Naive thymus-derived CD4-positive, alpha-beta T cell (primary cell): ENCODE data around the gene PRSS8. TPM values are rescaled to one million over a fixed set of nuclear protein-coding genes. Genes with fewer than 3 reads are reported as not detected.

Experiments
- ATAC-seq: fragments of 150-1000 bp; cut with Tn5 transposase; 2 replicates; pipeline ENCODE4 v1.10.0; 2021; ENCODE audit warnings: mild to moderate bottlenecking, moderate library complexity
- CTCF ChIA-PET: fragments of 350-600 bp; sonication (Branson Sonifier 250); formaldehyde crosslinking; loops from one replicate; lab custom pipeline; 2021; ENCODE audit warnings: antibody characterized with exemption; lab: Charles Lee
- POLR2A ChIA-PET: fragments of 350-600 bp; sonication (Branson Sonifier 250); formaldehyde crosslinking; loops from one replicate; lab custom pipeline; 2021; ENCODE audit warnings: antibody characterized with exemption, inconsistent platforms; lab: Charles Lee
- DNase-seq, 9 donors: peaks; one replicate each; pipeline versions ENCODE4 v3.0.0 to v3.0.0-alpha.2; 2020 to 2022; ENCODE audit warnings: mixed read lengths in 1 of 9
- H3K27ac ChIP-seq: one replicate; pipeline ENCODE4 v1.7.0; 2013; ENCODE audit warnings: mild to moderate bottlenecking, low read depth, low read length, moderate library complexity
- H3K27me3 ChIP-seq, 2 donors: one replicate each; pipeline ENCODE4 v1.7.0; 2013; ENCODE audit warnings: low read length in 2 of 2, mild to moderate bottlenecking in 2 of 2, moderate library complexity in 2 of 2; ENCODE audit not compliant: control insufficient read depth in 2 of 2, insufficient read depth in 2 of 2
- H3K36me3 ChIP-seq, 3 experiments: 1 replicate in 2 of 3; 2 replicates in 1 of 3; pipeline ENCODE4 v1.7.0; 2013; ENCODE audit warnings: low read length in 3 of 3, mild to moderate bottlenecking in 3 of 3, moderate library complexity in 1 of 3; ENCODE audit not compliant: insufficient read depth in 3 of 3, control insufficient read depth in 2 of 3
- H3K4me1 ChIP-seq, 2 donors: one replicate each; pipeline ENCODE4 v1.7.0; 2013; ENCODE audit warnings: low read length in 2 of 2, mild to moderate bottlenecking in 2 of 2, moderate library complexity in 1 of 2; ENCODE audit not compliant: control insufficient read depth in 2 of 2, insufficient read depth in 2 of 2
- H3K4me3 ChIP-seq: 2 replicates; pipeline ENCODE4 v1.7.0; 2013; ENCODE audit warnings: mild to moderate bottlenecking, low read length
- H3K9me3 ChIP-seq, 3 experiments: 1 replicate in 2 of 3; 2 replicates in 1 of 3; pipeline ENCODE4 v1.7.0; 2013; ENCODE audit warnings: low read length in 3 of 3; ENCODE audit not compliant: control insufficient read depth in 2 of 3
- H3K27ac Mint-ChIP-seq, 9 donors: one replicate each; pipeline ENCODE4 v1.8.0; 2020 to 2022; ENCODE audit warnings: mixed read lengths in 9 of 9, mild to moderate bottlenecking in 8 of 9, moderate library complexity in 5 of 9, inconsistent platforms in 2 of 9
- H3K27me3 Mint-ChIP-seq, 5 donors: one replicate each; pipeline ENCODE4 v1.8.0; 2021 to 2022; ENCODE audit warnings: mixed read lengths in 5 of 5, mild to moderate bottlenecking in 1 of 5
- H3K36me3 Mint-ChIP-seq, 5 donors: one replicate each; pipeline ENCODE4 v1.8.0; 2020 to 2022; ENCODE audit warnings: mixed read lengths in 5 of 5, mild to moderate bottlenecking in 3 of 5, inconsistent platforms in 1 of 5
- H3K4me1 Mint-ChIP-seq, 7 donors: one replicate each; pipeline ENCODE4 v1.8.0; 2020 to 2022; ENCODE audit warnings: mixed read lengths in 7 of 7, mild to moderate bottlenecking in 3 of 7, inconsistent platforms in 1 of 7
- H3K4me3 Mint-ChIP-seq, 10 donors: one replicate each; pipeline ENCODE4 v1.8.0; 2020 to 2022; ENCODE audit warnings: mild to moderate bottlenecking in 10 of 10, mixed read lengths in 10 of 10, moderate library complexity in 6 of 10, inconsistent platforms in 2 of 10
- H3K9me3 Mint-ChIP-seq, 11 donors: one replicate each; pipeline ENCODE4 v1.8.0; 2020 to 2022; ENCODE audit warnings: mixed read lengths in 11 of 11, mild to moderate bottlenecking in 4 of 11, inconsistent platforms in 1 of 11, moderate library complexity in 1 of 11
- intact Hi-C, 2 donors: fragments of 100-400 bp; cut with micrococcal nuclease; formaldehyde crosslinking; loops; one replicate each; pipeline ENCODE4 v1.15.1; 2023
- polyA plus RNA-seq, 2 donors: library from polyadenylated mRNA; unstranded; fragments of 300-500 nt; fragmentation: Illumina TruSeq; gene quantifications; one replicate each; pipeline ENCODE4 v1.2.3, GENCODE V29; 2021
- total RNA-seq, 6 experiments: library from RNA in 5 of 6; stranded (reverse) in 5 of 6; gene quantifications; 1 replicate in 5 of 6; 2 replicates in 1 of 6; pipeline ENCODE4 v1.2.3 and lab custom pipeline; 2021 to 2026

Gene PRSS8
- total and polyA plus RNA-seq, 7 experiments from 2014 or later: not detected

GRCh38 chr16:31083081-31083480, 52.4 kb downstream of the PRSS8 start:
- intact Hi-C loops: no loop called here
- ChIA-PET CTCF (no interaction called here), POLR2A (interaction anchor here (2.2 kb wide), 1 partner anchor 9 kb away, joined by 7 read pairs; the partner anchor contains the start of genes ZNF646 and ZNF668)
- H3K4me3 ChIP-seq: no peak overlapping the region
- no peaks in the 10 kb centered on the region for H3K9me3 Mint-ChIP-seq
- H3K27ac Mint-ChIP-seq: peak overlapping the region in 1 of 9 donors; percentile 21
- ATAC-seq (no peak), DNase-seq (no peak)
- peaks cover 7 to 33% (median 20%) of the 10 kb centered on the region in 7 donors for H3K4me1 Mint-ChIP-seq
- peaks cover 0 to 89% (median 9%) of the 10 kb centered on the region in 3 experiments for H3K36me3 ChIP-seq
- no peaks in the 10 kb centered on the region for H3K27me3 Mint-ChIP-seq
- H3K4me1 ChIP-seq: no peaks in the 10 kb centered on the region
- H3K9me3 ChIP-seq: no peaks in the 10 kb centered on the region
- peaks cover 0 to 21% (median 4%) of the 10 kb centered on the region in 5 donors for H3K36me3 Mint-ChIP-seq
- H3K27me3 ChIP-seq: no peaks in the 10 kb centered on the region
- H3K4me3 Mint-ChIP-seq: no peak overlapping the region
- no peak overlapping the region for H3K27ac ChIP-seq

- CTCF ChIA-PET: no interaction called here
- Mint-ChIP-seq H3K9me3 (no peaks in the 10 kb centered on the region), H3K36me3 (peaks cover 0 to 27% (median 10%) of the 10 kb centered on the region in 5 donors), H3K4me3 (peak overlapping the region in 1 of 10 donors; percentile 53), H3K27ac (peak overlapping the region in 4 of 9 donors; percentile 43 to 74 (median 56)), H3K27me3 (no peaks in the 10 kb centered on the region), H3K4me1 (peaks cover 8 to 39% (median 20%) of the 10 kb centered on the region in 7 donors)
- no peak overlapping the region for H3K4me3 ChIP-seq
- DNase-seq: no peak
- POLR2A ChIA-PET: no interaction called here
- H3K27ac ChIP-seq: no peak overlapping the region
- H3K36me3 ChIP-seq: peaks cover 0 to 92% (median 15%) of the 10 kb centered on the region in 3 experiments
- intact Hi-C loops: no loop called here
- no peak for ATAC-seq
- no peaks in the 10 kb centered on the region for H3K4me1 ChIP-seq
- no peaks in the 10 kb centered on the region for H3K9me3 ChIP-seq
- H3K27me3 ChIP-seq: no peaks in the 10 kb centered on the region
Measured at GRCh38 chr16:31082368-31083045, 53.0 kb downstream of the PRSS8 start.

Other genes with a start within 250 kb of the PRSS8 start
- gene BCL7C, start 241.7 kb downstream of the PRSS8 start, total RNA-seq: 10 to 100 TPM; 17.2 to 23.7 (median 22.7) TPM
- gene BCL7C, start 241.7 kb downstream of the PRSS8 start, polyA plus RNA-seq: 10 to 100 TPM; 28.4 to 31.4 TPM
- gene CTF1, start 239.1 kb downstream of the PRSS8 start, total RNA-seq: under 1 TPM in 4 of 5 experiments, not detected in 1; 0.17 to 0.54 (median 0.40) TPM
- not detected for gene CTF1, start 239.1 kb downstream of the PRSS8 start, polyA plus RNA-seq
- 10 to 100 TPM; 11.1 to 26.8 (median 17.0) TPM for gene FBXL19, start 212.2 kb downstream of the PRSS8 start, total RNA-seq
- under 1 TPM; 0.08 to 0.16 TPM for gene FBXL19, start 212.2 kb downstream of the PRSS8 start, polyA plus RNA-seq
- gene ORAI3, start 186.7 kb downstream of the PRSS8 start, total RNA-seq: 10 to 100 TPM in 4 of 5 experiments, 1 to 10 TPM in 1; 6.0 to 29.8 (median 18.4) TPM
- gene ORAI3, start 186.7 kb downstream of the PRSS8 start, polyA plus RNA-seq: 10 to 100 TPM; 10.3 to 17.8 TPM
- gene SETD1A, start 178.0 kb downstream of the PRSS8 start, total RNA-seq: 10 to 100 TPM; 27.0 to 47.2 (median 36.8) TPM
- 1 to 10 TPM; 1.3 to 2.5 TPM for gene SETD1A, start 178.0 kb downstream of the PRSS8 start, polyA plus RNA-seq
- gene HSD3B7, start 150.5 kb downstream of the PRSS8 start, total RNA-seq: 1 to 10 TPM in 4 of 5 experiments, under 1 TPM in 1; 0.66 to 7.0 (median 3.3) TPM
- gene HSD3B7, start 150.5 kb downstream of the PRSS8 start, polyA plus RNA-seq: under 1 TPM in 1 of 2 donors, not detected in 1; 0.08 TPM
- 1 to 10 TPM; 1.7 to 5.2 (median 4.2) TPM for gene STX1B, start 125.1 kb downstream of the PRSS8 start, total RNA-seq
- under 1 TPM; 0.37 to 0.51 TPM for gene STX1B, start 125.1 kb downstream of the PRSS8 start, polyA plus RNA-seq
- 100 to 1,000 TPM in 3 of 5 experiments, 10 to 100 TPM in 2; 77.9 to 114 (median 100) TPM for gene STX4, start 102.2 kb downstream of the PRSS8 start, total RNA-seq
- 10 to 100 TPM; 23.1 to 33.1 TPM for gene STX4, start 102.2 kb downstream of the PRSS8 start, polyA plus RNA-seq
- gene ZNF668, start 61.5 kb downstream of the PRSS8 start, total RNA-seq: 10 to 100 TPM; 10.7 to 15.2 (median 12.6) TPM
- 10 to 100 TPM in 1 of 2 donors, 1 to 10 TPM in 1; 6.1 to 14.0 TPM for gene ZNF668, start 61.5 kb downstream of the PRSS8 start, polyA plus RNA-seq
- gene ZNF646, start 61.3 kb downstream of the PRSS8 start, total RNA-seq: 10 to 100 TPM; 22.2 to 49.1 (median 30.4) TPM
- gene ZNF646, start 61.3 kb downstream of the PRSS8 start, polyA plus RNA-seq: 10 to 100 TPM in 1 of 2 donors, 1 to 10 TPM in 1; 3.9 to 13.3 TPM
- 1 to 10 TPM; 5.2 to 7.2 (median 7.1) TPM for gene PRSS53, start 46.8 kb downstream of the PRSS8 start, total RNA-seq
- 1 to 10 TPM in 1 of 2 donors, under 1 TPM in 1; 0.46 to 1.6 TPM for gene PRSS53, start 46.8 kb downstream of the PRSS8 start, polyA plus RNA-seq
- 10 to 100 TPM; 29.5 to 69.3 (median 35.6) TPM for gene VKORC1, start 40.9 kb downstream of the PRSS8 start, total RNA-seq
- 10 to 100 TPM; 82.3 to 93.0 TPM for gene VKORC1, start 40.9 kb downstream of the PRSS8 start, polyA plus RNA-seq
- 10 to 100 TPM; 10.3 to 30.8 (median 20.8) TPM for gene BCKDK, start 27.3 kb downstream of the PRSS8 start, total RNA-seq
- 10 to 100 TPM; 21.0 to 36.0 TPM for gene BCKDK, start 27.3 kb downstream of the PRSS8 start, polyA plus RNA-seq
- gene KAT8, start 18.1 kb downstream of the PRSS8 start, total RNA-seq: 100 to 1,000 TPM in 4 of 5 experiments, 10 to 100 TPM in 1; 63.0 to 134 (median 112) TPM
- gene KAT8, start 18.1 kb downstream of the PRSS8 start, polyA plus RNA-seq: 100 to 1,000 TPM in 1 of 2 donors, 10 to 100 TPM in 1; 76.3 to 106 TPM
- 1 to 10 TPM in 2 of 5 experiments, under 1 TPM in 3; 0.13 to 2.9 (median 0.69) TPM for gene PRSS36, start 14.3 kb upstream of the PRSS8 start, total RNA-seq
- 1 to 10 TPM; 1.2 to 1.3 TPM for gene PRSS36, start 14.3 kb upstream of the PRSS8 start, polyA plus RNA-seq
- gene FUS, start 44.4 kb upstream of the PRSS8 start, total RNA-seq: 100 to 1,000 TPM; 597 to 956 (median 714) TPM
- gene FUS, start 44.4 kb upstream of the PRSS8 start, polyA plus RNA-seq: 100 to 1,000 TPM; 177 to 194 TPM
- 10 to 100 TPM; 13.0 to 80.1 (median 21.2) TPM for gene PYCARD, start 67.0 kb upstream of the PRSS8 start, total RNA-seq
- 10 to 100 TPM; 41.0 to 44.9 TPM for gene PYCARD, start 67.0 kb upstream of the PRSS8 start, polyA plus RNA-seq
- under 1 TPM in 1 of 5 experiments, not detected in 4; 0.24 TPM for gene TRIM72, start 78.4 kb upstream of the PRSS8 start, total RNA-seq
- not detected for gene TRIM72, start 78.4 kb upstream of the PRSS8 start, polyA plus RNA-seq
- not detected for gene PYDC1, start 81.4 kb upstream of the PRSS8 start, total RNA-seq
- not detected for gene PYDC1, start 81.4 kb upstream of the PRSS8 start, polyA plus RNA-seq
- 100 to 1,000 TPM in 1 of 5 experiments, 10 to 100 TPM in 2, 1 to 10 TPM in 1, under 1 TPM in 1; 0.84 to 150 (median 17.9) TPM for gene ITGAM, start 124.2 kb upstream of the PRSS8 start, total RNA-seq
- under 1 TPM; 0.27 to 0.52 TPM for gene ITGAM, start 124.2 kb upstream of the PRSS8 start, polyA plus RNA-seq
- 100 to 1,000 TPM in 1 of 5 experiments, 10 to 100 TPM in 2, 1 to 10 TPM in 2; 4.0 to 306 (median 40.2) TPM for gene ITGAX, start 219.4 kb upstream of the PRSS8 start, total RNA-seq
- under 1 TPM in 1 of 2 donors, not detected in 1; 0.05 TPM for gene ITGAX, start 219.4 kb upstream of the PRSS8 start, polyA plus RNA-seq